Endodermal cell (in vitro differentiated cells): ENCODE results near the gene TNFSF8. TPM values are rescaled to one million over a fixed set of nuclear protein-coding genes. Genes with fewer than 3 reads are reported as not detected.

Experiments used
- DNase-seq: peaks from one replicate; pipeline ENCODE4 v3.0.0-alpha.2; 2017
- H3K27ac ChIP-seq: 2 replicates; pipeline ENCODE4 v1.5.1; 2013; ENCODE audit warnings: mild to moderate bottlenecking, low read depth, low read length, moderate library complexity
- H3K27me3 ChIP-seq: 2 replicates; pipeline ENCODE4 v1.6.1; 2013; ENCODE audit warnings: mild to moderate bottlenecking, low read length, moderate library complexity; ENCODE audit not compliant: insufficient read depth, control insufficient read depth, poor library complexity, severe bottlenecking
- H3K36me3 ChIP-seq: 2 replicates; pipeline ENCODE4 v1.7.0; 2013; ENCODE audit warnings: mild to moderate bottlenecking, low read length, moderate library complexity; ENCODE audit not compliant: control insufficient read depth, insufficient read depth
- H3K4me1 ChIP-seq: one replicate; pipeline ENCODE4 v1.7.0; 2013; ENCODE audit warnings: low read length; ENCODE audit not compliant: control insufficient read depth, insufficient read depth
- H3K4me3 ChIP-seq: 2 replicates; pipeline ENCODE4 v1.5.1; 2013; ENCODE audit warnings: mild to moderate bottlenecking, low read length, moderate library complexity
- H3K9ac ChIP-seq: 2 replicates; pipeline ENCODE4 v1.6.1; 2013; ENCODE audit warnings: mild to moderate bottlenecking, low read length, moderate library complexity; ENCODE audit not compliant: poor library complexity, severe bottlenecking; ENCODE audit errors: extremely low read depth
- H3K9me3 ChIP-seq: 2 replicates; pipeline ENCODE4 v1.6.1; 2013; ENCODE audit warnings: mild to moderate bottlenecking, low read length, moderate library complexity; ENCODE audit not compliant: control insufficient read depth
- H3K27ac Mint-ChIP-seq: 2 replicates; pipeline ENCODE4 v1.8.0; 2020; ENCODE audit warnings: mixed read lengths
- H3K27me3 Mint-ChIP-seq: 2 replicates; pipeline ENCODE4 v1.8.0; 2021; ENCODE audit warnings: mild to moderate bottlenecking, mixed read lengths; ENCODE audit not compliant: insufficient read depth
- H3K36me3 Mint-ChIP-seq: 2 replicates; pipeline ENCODE4 v1.8.0; 2020; ENCODE audit warnings: low read depth, mixed read lengths
- H3K4me1 Mint-ChIP-seq: 2 replicates; pipeline ENCODE4 v1.8.0; 2020; ENCODE audit warnings: mixed read lengths
- H3K4me3 Mint-ChIP-seq: 2 replicates; pipeline ENCODE4 v1.8.0; 2020; ENCODE audit warnings: mild to moderate bottlenecking, moderate library complexity, mixed read lengths
- H3K9me3 Mint-ChIP-seq: 2 replicates; pipeline ENCODE4 v1.8.0; 2020; ENCODE audit warnings: mild to moderate bottlenecking, mixed read lengths
- CTCF ChIP-seq: fragments of 200-600 bp; sonication (generic); conservative IDR thresholded peaks from 2 replicates; pipeline ENCODE4 v1.5.0; 2021; ENCODE audit warnings: antibody characterized with exemption, mild to moderate bottlenecking
- WGBS, 2 experiments: methylation state at CpG; one replicate each; pipeline versions ENCODE4 v1.1.5 to v1.1.7; 2013; ENCODE audit warnings: missing lambda C conversion rate in 2 of 2, mixed read lengths in 1 of 2; ENCODE audit not compliant: insufficient coverage in 1 of 2, insufficient read length in 1 of 2; 5-methylcytosine and 5-hydroxymethylcytosine counted together
- total RNA-seq, 2 donors: library from RNA; stranded (reverse); fragmentation: NEBNext Ultra II Directional in 1 of 2; extraction: Animal tissue kit (Norgen Biotek cat#: 25700) in 1 of 2; gene quantifications; 2 replicates in 1 of 2; 3 replicates in 1 of 2; pipeline ENCODE4 v1.2.1, GENCODE V29; 2021

Gene TNFSF8
- total RNA-seq, 2 donors from 2014 or later = not detected

- no peaks in the 10 kb centered on the region for H3K9me3 Mint-ChIP-seq
- H3K27me3 ChIP-seq = peaks cover 51% of the 10 kb centered on the region
- H3K36me3 Mint-ChIP-seq = no peaks in the 10 kb centered on the region
- H3K4me3 ChIP-seq = no peak overlapping the region
- no peak for TF ChIP-seq CTCF
- H3K9me3 ChIP-seq = no peaks in the 10 kb centered on the region
- no peak overlapping the region for H3K4me3 Mint-ChIP-seq
- H3K4me1 Mint-ChIP-seq = peaks cover 62% of the 10 kb centered on the region
- peaks cover 87% of the 10 kb centered on the region for H3K27me3 Mint-ChIP-seq
- no peak overlapping the region for H3K27ac ChIP-seq
- no peaks in the 10 kb centered on the region for H3K36me3 ChIP-seq
- no peak overlapping the region for H3K27ac Mint-ChIP-seq
- DNase-seq = no peak
- WGBS, 2 experiments = 87 to 100% methylated on average over 4 to 5 of the region's 5 CpGs
- peaks cover 17% of the 10 kb centered on the region for H3K4me1 ChIP-seq
- no peak overlapping the region for H3K9ac ChIP-seq
Measured at GRCh38 chr9:114929201-114929600, 1.2 kb downstream of the TNFSF8 start.

DNA sequence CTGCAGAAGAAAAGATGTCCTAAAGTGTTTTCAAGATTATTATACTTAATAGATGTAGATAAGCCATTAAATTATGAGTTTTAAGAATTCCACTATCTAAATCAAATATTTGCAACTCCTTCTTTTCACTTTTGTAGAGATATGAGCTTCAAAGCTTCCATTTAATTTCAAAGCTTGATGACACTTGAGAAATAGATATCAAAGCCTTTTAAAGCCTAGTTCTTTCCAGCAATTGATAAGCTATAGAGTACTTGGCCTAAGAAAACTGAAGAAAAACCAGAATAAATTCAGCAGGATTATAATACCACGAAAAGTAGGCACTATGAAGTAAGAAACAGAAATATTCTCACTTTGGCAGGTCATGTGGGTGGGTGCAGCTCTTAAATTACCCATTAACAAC lies 1.7 kb downstream of the TNFSF8 start:
- peaks cover 87% of the 10 kb centered on the region for H3K27me3 Mint-ChIP-seq
- H3K4me3 ChIP-seq = no peak overlapping the region
- no peak overlapping the region for H3K27ac ChIP-seq
- no peaks in the 10 kb centered on the region for H3K36me3 ChIP-seq
- TF ChIP-seq CTCF = no peak
- H3K4me1 Mint-ChIP-seq = peaks cover 61% of the 10 kb centered on the region
- DNase-seq = no peak
- H3K27ac Mint-ChIP-seq = no peak overlapping the region
- no peaks in the 10 kb centered on the region for H3K36me3 Mint-ChIP-seq
- no peak overlapping the region for H3K9ac ChIP-seq
- no peak overlapping the region for H3K4me3 Mint-ChIP-seq
- H3K4me1 ChIP-seq = peaks cover 15% of the 10 kb centered on the region
- 86 to 100% methylated on average over 1 of the region's 1 CpG for WGBS, 2 experiments
- H3K27me3 ChIP-seq = peaks cover 54% of the 10 kb centered on the region
- no peaks in the 10 kb centered on the region for H3K9me3 Mint-ChIP-seq
- H3K9me3 ChIP-seq = no peaks in the 10 kb centered on the region

DNA sequence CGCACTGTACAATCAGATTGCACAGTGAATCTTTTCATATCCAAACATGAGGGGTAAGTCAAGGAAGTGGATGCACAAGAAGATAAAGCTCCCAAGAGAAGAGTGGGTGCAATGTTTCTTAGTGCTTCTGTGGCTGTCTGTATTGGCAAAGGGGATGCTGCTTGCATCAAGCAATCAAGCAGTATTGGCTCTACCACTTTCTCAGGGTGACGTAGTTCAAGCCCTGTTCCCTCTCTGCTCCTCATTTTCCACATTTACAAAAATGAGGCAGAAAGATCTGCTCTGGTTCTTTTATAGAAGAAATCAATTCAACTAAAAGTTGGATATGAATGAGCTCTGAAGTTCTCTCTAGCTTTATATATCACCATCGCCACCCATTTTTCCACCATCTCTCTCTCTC lies 2.3 kb downstream of the TNFSF8 start:
- no peak overlapping the region for H3K9ac ChIP-seq
- H3K9me3 ChIP-seq = no peaks in the 10 kb centered on the region
- H3K36me3 Mint-ChIP-seq = no peaks in the 10 kb centered on the region
- H3K4me1 ChIP-seq = peaks cover 14% of the 10 kb centered on the region
- H3K27ac Mint-ChIP-seq = no peak overlapping the region
- H3K27me3 ChIP-seq = peaks cover 60% of the 10 kb centered on the region
- peaks cover 59% of the 10 kb centered on the region for H3K4me1 Mint-ChIP-seq
- H3K27me3 Mint-ChIP-seq = peaks cover 89% of the 10 kb centered on the region
- no peak for DNase-seq
- no peaks in the 10 kb centered on the region for H3K36me3 ChIP-seq
- WGBS, 2 experiments = 93 to 96% methylated on average over 2 to 3 of the region's 3 CpGs
- no peaks in the 10 kb centered on the region for H3K9me3 Mint-ChIP-seq
- no peak overlapping the region for H3K4me3 Mint-ChIP-seq
- TF ChIP-seq CTCF = no peak
- no peak overlapping the region for H3K27ac ChIP-seq
- H3K4me3 ChIP-seq = no peak overlapping the region
